ENCODE measurements around the gene SSRP1.
"Not testable (repeated sequence)": the region's sequence is repeated elsewhere in the genome, so short reads cannot be mapped to it uniquely, and the experiment has no call there.

- not testable (repeated sequence) for TF ChIP-seq CTCF (optimal IDR thresholded peaks at IDR 0.05 in 1 of 3, IDR thresholded peaks at IDR 0.05 in 1 of 3, conservative IDR thresholded peaks at IDR 0.05 in 1 of 3; ENCODE audit: extremely low read depth in 1 of 3, insufficient read depth in 2 of 3, low read length in 3 of 3); EZH2 (IDR thresholded peaks at IDR 0.05; ENCODE audit: low read length)
Measured at GRCh38 chr11:57361420-57361819, 25.7 kb upstream of the SSRP1 start.

Measured in keratinocyte (primary cell).